Osteoblast (primary cell): ENCODE results near the gene DRC7. TPM values are rescaled to one million over a fixed set of nuclear protein-coding genes. Genes with fewer than 3 reads are reported as not detected.
A peak's percentile ranks its signal among the peaks of the same experiment; 100 is the strongest.

Experiments
- DNase-seq: peaks from one replicate; pipeline ENCODE4 v3.0.0; 2011; ENCODE audit warnings: low spot score, mixed read lengths; ENCODE audit not compliant: insufficient read length; ENCODE audit errors: missing footprints
- H2AFZ ChIP-seq: 2 replicates; pipeline ENCODE4 v1.6.0; 2011; ENCODE audit warnings: mild to moderate bottlenecking, low read length
- H3K27ac ChIP-seq: 2 replicates; pipeline ENCODE4 v1.5.1; 2011; ENCODE audit warnings: mild to moderate bottlenecking, low read depth, low read length, moderate library complexity
- H3K27me3 ChIP-seq: 2 replicates; pipeline ENCODE4 v1.6.0; 2012; ENCODE audit warnings: mild to moderate bottlenecking, control low read depth, inconsistent platforms, low read length, moderate library complexity; ENCODE audit not compliant: insufficient read depth
- H3K36me3 ChIP-seq: 2 replicates; pipeline ENCODE4 v1.5.1; 2011; ENCODE audit warnings: mild to moderate bottlenecking, low read length, control low read depth, moderate library complexity; ENCODE audit not compliant: insufficient read depth
- H3K4me1 ChIP-seq: 2 replicates; pipeline ENCODE4 v1.5.1; 2011; ENCODE audit warnings: mild to moderate bottlenecking, low read length, control low read depth, moderate library complexity; ENCODE audit not compliant: insufficient read depth
- H3K4me2 ChIP-seq: 2 replicates; pipeline ENCODE4 v1.6.0; 2011; ENCODE audit warnings: mild to moderate bottlenecking, low read length; ENCODE audit not compliant: insufficient read depth
- H3K4me3 ChIP-seq: fragments of 200-600 bp; sonication (generic); 3 replicates; pipeline ENCODE4 v1.5.1; 2012; ENCODE audit warnings: mild to moderate bottlenecking, low read length, inconsistent platforms; ENCODE audit not compliant: insufficient read depth
- H3K79me2 ChIP-seq: 2 replicates; pipeline ENCODE4 v1.6.0; 2012; ENCODE audit warnings: mild to moderate bottlenecking, low read length, control low read depth, inconsistent platforms; ENCODE audit not compliant: insufficient read depth
- H3K9me3 ChIP-seq: 2 replicates; pipeline ENCODE4 v1.5.1; 2011; ENCODE audit warnings: low read depth, low read length, control low read depth
- H4K20me1 ChIP-seq: 2 replicates; pipeline ENCODE4 v1.6.0; 2012; ENCODE audit warnings: mild to moderate bottlenecking, low read length, control low read depth; ENCODE audit not compliant: insufficient read depth
- total RNA-seq: library from RNA; depleted of rRNA; stranded (reverse); fragments of >200 nt; gene quantifications from 2 replicates; pipeline ENCODE4 v1.2.3, GENCODE V29; 2012
- TF ChIP-seq, protein P1 (sequence below): IDR thresholded peaks from 2 replicates; pipeline ENCODE4 v1.5.1; 2011; ENCODE audit warnings: mild to moderate bottlenecking, low read depth, low read length, moderate library complexity; ENCODE audit errors: extremely low read depth

The DRC7 gene
- total RNA-seq, 1 donor = not detected

GRCh38 chr16:57736419-57737351 is 42.1 kb downstream of the DRC7 start:
- DNase-seq = peak; percentile 95
- H3K4me1 ChIP-seq = peaks cover 13% of the 10 kb centered on the region
- H4K20me1 ChIP-seq = no peaks in the 10 kb centered on the region
- no peaks in the 10 kb centered on the region for H3K36me3 ChIP-seq
- peak overlapping the region; percentile 96 for H3K4me2 ChIP-seq
- peak overlapping the region; percentile 99 for H3K27ac ChIP-seq
- no peaks in the 10 kb centered on the region for H3K27me3 ChIP-seq
- peak overlapping the region; percentile 89 for H3K4me3 ChIP-seq
- peaks cover 12% of the 10 kb centered on the region for H3K79me2 ChIP-seq
- H2AFZ ChIP-seq = peak overlapping the region; percentile 69
- TF ChIP-seq, protein P1, sequence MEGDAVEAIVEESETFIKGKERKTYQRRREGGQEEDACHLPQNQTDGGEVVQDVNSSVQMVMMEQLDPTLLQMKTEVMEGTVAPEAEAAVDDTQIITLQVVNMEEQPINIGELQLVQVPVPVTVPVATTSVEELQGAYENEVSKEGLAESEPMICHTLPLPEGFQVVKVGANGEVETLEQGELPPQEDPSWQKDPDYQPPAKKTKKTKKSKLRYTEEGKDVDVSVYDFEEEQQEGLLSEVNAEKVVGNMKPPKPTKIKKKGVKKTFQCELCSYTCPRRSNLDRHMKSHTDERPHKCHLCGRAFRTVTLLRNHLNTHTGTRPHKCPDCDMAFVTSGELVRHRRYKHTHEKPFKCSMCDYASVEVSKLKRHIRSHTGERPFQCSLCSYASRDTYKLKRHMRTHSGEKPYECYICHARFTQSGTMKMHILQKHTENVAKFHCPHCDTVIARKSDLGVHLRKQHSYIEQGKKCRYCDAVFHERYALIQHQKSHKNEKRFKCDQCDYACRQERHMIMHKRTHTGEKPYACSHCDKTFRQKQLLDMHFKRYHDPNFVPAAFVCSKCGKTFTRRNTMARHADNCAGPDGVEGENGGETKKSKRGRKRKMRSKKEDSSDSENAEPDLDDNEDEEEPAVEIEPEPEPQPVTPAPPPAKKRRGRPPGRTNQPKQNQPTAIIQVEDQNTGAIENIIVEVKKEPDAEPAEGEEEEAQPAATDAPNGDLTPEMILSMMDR = peak; percentile 24
- H3K9me3 ChIP-seq = peaks cover 2% of the 10 kb centered on the region

- no peak overlapping the region for H3K4me3 ChIP-seq
- H3K79me2 ChIP-seq = peaks cover 12% of the 10 kb centered on the region
- H3K27ac ChIP-seq = no peak overlapping the region
- H2AFZ ChIP-seq = no peak overlapping the region
- DNase-seq = no peak
- H4K20me1 ChIP-seq = no peaks in the 10 kb centered on the region
- H3K36me3 ChIP-seq = no peaks in the 10 kb centered on the region
- H3K4me2 ChIP-seq = no peak overlapping the region
- H3K9me3 ChIP-seq = no peaks in the 10 kb centered on the region
- TF ChIP-seq, protein P1 = no peak
- H3K4me1 ChIP-seq = peaks cover 13% of the 10 kb centered on the region
- H3K27me3 ChIP-seq = no peaks in the 10 kb centered on the region
Measured at GRCh38 chr16:57738844-57739243, 44.2 kb downstream of the DRC7 start.

- Histone ChIP-seq H3K79me2 (peaks cover 12% of the 10 kb centered on the region), H3K36me3 (peaks cover 6% of the 10 kb centered on the region), H3K4me2 (no peak overlapping the region), H3K9me3 (no peaks in the 10 kb centered on the region), H2AFZ (no peak overlapping the region), H3K4me1 (peaks cover 13% of the 10 kb centered on the region), H4K20me1 (no peaks in the 10 kb centered on the region), H3K27ac (peak overlapping the region; percentile 30), H3K27me3 (no peaks in the 10 kb centered on the region), H3K4me3 (no peak overlapping the region)
- TF ChIP-seq, protein P1 = no peak
- DNase-seq = peak; percentile 84
Measured at GRCh38 chr16:57739756-57740422, 45.3 kb downstream of the DRC7 start.
